H1 (cell line): Measurements from ENCODE around the gene MAP2K7.

Experiments used
- EP300 ChIP-seq, 2 experiments: IDR thresholded peaks; 1 replicate in 1 of 2; 2 replicates in 1 of 2; pipeline ENCODE4 v1.6.1; 2011 to 2012; ENCODE audit warnings: low read depth in 2 of 2, low read length in 2 of 2, mild to moderate bottlenecking in 2 of 2, borderline replicate concordance in 1 of 2, inconsistent platforms in 1 of 2, moderate library complexity in 1 of 2
- POLR2A ChIP-seq, 2 experiments: IDR thresholded peaks; 1 replicate in 1 of 2; 2 replicates in 1 of 2; pipeline ENCODE4 v1.6.1; 2011; ENCODE audit warnings: low read depth in 2 of 2, low read length in 2 of 2, mild to moderate bottlenecking in 2 of 2; ENCODE audit errors: control extremely low read depth in 1 of 2
- POLR2AphosphoS5 ChIP-seq: IDR thresholded peaks from 2 replicates; pipeline ENCODE4 v1.6.1; 2011; ENCODE audit warnings: low read depth, low read length
- RFX5 ChIP-seq: IDR thresholded peaks from 2 replicates; pipeline ENCODE4 v1.6.1; 2011; ENCODE audit warnings: low read depth, low read length, improper control_type of control experiment, borderline replicate concordance
- ZNF274 ChIP-seq: IDR thresholded peaks from 2 replicates; pipeline ENCODE4 v1.7.0; 2012; ENCODE audit warnings: low read length, borderline replicate concordance; ENCODE audit errors: extremely low read depth
- TF ChIP-seq, protein P1 (sequence below), 3 experiments: IDR thresholded peaks; 1 replicate in 2 of 3; 2 replicates in 1 of 3; pipeline versions ENCODE4 v1.5.1 to v1.6.1; 2011; ENCODE audit warnings: low read length in 3 of 3, mild to moderate bottlenecking in 3 of 3, inconsistent platforms in 2 of 3, low read depth in 1 of 3, moderate library complexity in 1 of 3; ENCODE audit not compliant: insufficient read depth in 1 of 3; ENCODE audit errors: control extremely low read depth in 1 of 3

DNA sequence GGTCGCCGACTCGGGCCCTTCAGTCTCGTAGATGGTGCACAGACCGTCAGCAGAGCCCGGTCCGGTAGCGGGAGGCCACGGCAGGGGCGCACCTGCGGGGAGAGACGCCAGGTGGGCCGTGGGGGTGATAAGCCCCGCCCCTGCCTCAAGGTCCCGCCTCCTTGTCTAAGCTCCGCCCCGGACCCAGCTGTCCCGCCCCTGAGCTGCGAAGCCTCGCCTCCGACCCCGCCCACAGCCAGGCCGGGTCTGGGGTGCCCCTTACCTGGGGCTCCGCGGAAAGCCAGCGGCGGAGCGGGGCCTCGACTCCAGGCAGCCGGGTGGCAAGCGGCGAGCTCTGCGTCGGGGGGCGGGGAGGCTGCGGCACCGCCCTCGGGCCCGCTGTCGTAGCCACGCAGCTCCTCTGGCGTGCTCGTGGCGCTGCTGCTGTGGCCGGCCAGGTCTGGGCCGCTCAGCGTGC lies 34.2 kb upstream of the MAP2K7 start:
- no peak for TF ChIP-seq POLR2A (IDR thresholded peaks at IDR 0.05; ENCODE audit: control extremely low read depth in 1 of 2, low read depth in 2 of 2, low read length in 2 of 2)
- no peak for TF ChIP-seq RFX5
- TF ChIP-seq, protein P1, sequence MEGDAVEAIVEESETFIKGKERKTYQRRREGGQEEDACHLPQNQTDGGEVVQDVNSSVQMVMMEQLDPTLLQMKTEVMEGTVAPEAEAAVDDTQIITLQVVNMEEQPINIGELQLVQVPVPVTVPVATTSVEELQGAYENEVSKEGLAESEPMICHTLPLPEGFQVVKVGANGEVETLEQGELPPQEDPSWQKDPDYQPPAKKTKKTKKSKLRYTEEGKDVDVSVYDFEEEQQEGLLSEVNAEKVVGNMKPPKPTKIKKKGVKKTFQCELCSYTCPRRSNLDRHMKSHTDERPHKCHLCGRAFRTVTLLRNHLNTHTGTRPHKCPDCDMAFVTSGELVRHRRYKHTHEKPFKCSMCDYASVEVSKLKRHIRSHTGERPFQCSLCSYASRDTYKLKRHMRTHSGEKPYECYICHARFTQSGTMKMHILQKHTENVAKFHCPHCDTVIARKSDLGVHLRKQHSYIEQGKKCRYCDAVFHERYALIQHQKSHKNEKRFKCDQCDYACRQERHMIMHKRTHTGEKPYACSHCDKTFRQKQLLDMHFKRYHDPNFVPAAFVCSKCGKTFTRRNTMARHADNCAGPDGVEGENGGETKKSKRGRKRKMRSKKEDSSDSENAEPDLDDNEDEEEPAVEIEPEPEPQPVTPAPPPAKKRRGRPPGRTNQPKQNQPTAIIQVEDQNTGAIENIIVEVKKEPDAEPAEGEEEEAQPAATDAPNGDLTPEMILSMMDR (IDR thresholded peaks at IDR 0.05; ENCODE audit: control extremely low read depth in 1 of 3, insufficient read depth in 1 of 3, low read depth in 1 of 3, low read length in 3 of 3) = no peak
- TF ChIP-seq EP300 (IDR thresholded peaks at IDR 0.05; ENCODE audit: borderline replicate concordance in 1 of 2, low read depth in 2 of 2, low read length in 2 of 2) = no peak
- no peak for TF ChIP-seq ZNF274
- no peak for TF ChIP-seq POLR2AphosphoS5
